ENCODE data around the gene OR51B4. TPM values are rescaled to one million over a fixed set of nuclear protein-coding genes. Genes with fewer than 3 reads are reported as not detected.
"Not testable (repeated sequence)": the region's sequence is repeated elsewhere in the genome, so short reads cannot be mapped to it uniquely, and the experiment has no call there.

Gene OR51B4, protein sequence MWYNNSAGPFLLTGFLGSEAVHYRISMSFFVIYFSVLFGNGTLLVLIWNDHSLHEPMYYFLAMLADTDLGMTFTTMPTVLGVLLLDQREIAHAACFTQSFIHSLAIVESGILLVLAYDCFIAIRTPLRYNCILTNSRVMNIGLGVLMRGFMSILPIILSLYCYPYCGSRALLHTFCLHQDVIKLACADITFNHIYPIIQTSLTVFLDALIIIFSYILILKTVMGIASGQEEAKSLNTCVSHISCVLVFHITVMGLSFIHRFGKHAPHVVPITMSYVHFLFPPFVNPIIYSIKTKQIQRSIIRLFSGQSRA
- not detected for polyA plus RNA-seq

DNA sequence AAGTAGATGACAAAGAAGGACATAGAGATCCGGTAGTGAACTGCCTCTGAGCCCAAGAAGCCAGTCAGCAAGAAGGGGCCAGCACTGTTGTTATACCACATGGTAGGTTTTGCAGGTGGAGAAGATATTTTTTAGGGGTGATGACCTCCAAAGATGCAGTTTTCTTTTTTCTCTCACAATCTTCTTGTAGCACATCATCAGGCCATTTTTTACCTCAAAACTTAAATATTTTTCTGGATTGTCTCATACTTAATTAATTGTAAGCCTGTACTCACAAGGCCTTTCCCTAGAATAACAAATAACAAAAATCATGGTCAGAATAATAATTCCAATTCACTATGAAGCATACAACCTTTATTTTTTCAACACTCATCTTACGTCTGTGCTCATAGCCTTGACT, at the start of gene OR51B4:
TSS of gene OR51B4 (minus strand) at position 101 of the 400 bp plus-strand sequence. CDS start at position 101, 0 bp downstream.
- Mint-ChIP-seq H3K9me3 (no peaks in the 10 kb centered on the region), H3K36me3 (no peaks in the 10 kb centered on the region), H3K27ac (no peak within 1 kb of the TSS), H3K4me1 (no peaks in the 10 kb centered on the region), H3K27me3 (peaks cover 1% of the 10 kb centered on the region), H3K4me3 (no peak within 1 kb of the TSS)

DNA sequence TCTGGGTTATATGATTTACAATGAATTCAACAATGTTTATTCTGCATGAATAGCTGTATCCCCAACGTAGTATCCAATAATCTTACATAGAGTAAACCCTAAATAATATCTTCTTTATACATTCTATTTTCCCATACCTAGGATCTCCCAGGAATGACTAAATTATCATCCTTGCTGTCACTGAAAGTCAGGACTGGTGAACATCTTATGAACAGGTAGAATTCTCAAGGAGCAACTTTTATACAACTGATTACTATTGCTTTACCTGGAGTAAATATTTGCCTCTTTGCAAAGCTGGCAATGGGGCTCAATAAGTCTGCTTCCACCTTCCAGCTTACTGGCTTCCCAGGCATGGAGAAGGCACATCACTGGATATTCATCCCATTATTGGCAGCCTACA, 49.5 kb upstream of the OR51B4 start, which contains the start of gene OR51B6:
TSS of gene OR51B6 (plus strand) at position 301 of the 400 bp plus-strand sequence. CDS start at position 301, 0 bp downstream.
- peaks cover 1% of the 10 kb centered on the region for H3K27me3 Mint-ChIP-seq
- no peak within 1 kb of the TSS for H3K27ac Mint-ChIP-seq
- no peaks in the 10 kb centered on the region for H3K9me3 Mint-ChIP-seq
- no peaks in the 10 kb centered on the region for H3K36me3 Mint-ChIP-seq
- H3K4me1 Mint-ChIP-seq, result peaks cover 0 to 2% (median 0%) of the 10 kb centered on the region in 3 donors
- H3K4me3 Mint-ChIP-seq, result no peak within 1 kb of the TSS

DNA sequence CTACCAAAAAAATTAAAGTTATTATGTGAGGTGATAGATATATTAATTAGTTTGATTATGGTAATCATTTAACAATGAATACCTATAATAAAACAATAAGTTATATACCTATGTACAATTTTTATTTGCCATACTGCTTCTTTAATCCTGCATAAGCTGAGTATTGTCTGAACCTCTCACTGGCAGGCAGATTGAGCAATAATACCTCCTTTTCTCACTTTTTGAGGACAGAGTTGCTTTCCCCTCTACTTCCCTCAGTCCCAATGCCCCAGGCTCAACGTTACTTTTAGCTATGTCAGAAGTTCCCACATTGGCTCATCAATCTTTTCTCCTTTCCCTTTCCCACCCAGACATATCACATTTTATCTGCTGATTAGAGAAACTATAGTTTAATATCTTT, 47.8 kb upstream of the OR51B4 start:
- Mint-ChIP-seq H3K9me3 (no peaks in the 10 kb centered on the region), H3K27me3 (peaks cover 1% of the 10 kb centered on the region), H3K27ac (no peak overlapping the region), H3K4me1 (peaks cover 0 to 2% (median 0%) of the 10 kb centered on the region in 3 donors), H3K36me3 (no peaks in the 10 kb centered on the region), H3K4me3 (no peak overlapping the region)

DNA sequence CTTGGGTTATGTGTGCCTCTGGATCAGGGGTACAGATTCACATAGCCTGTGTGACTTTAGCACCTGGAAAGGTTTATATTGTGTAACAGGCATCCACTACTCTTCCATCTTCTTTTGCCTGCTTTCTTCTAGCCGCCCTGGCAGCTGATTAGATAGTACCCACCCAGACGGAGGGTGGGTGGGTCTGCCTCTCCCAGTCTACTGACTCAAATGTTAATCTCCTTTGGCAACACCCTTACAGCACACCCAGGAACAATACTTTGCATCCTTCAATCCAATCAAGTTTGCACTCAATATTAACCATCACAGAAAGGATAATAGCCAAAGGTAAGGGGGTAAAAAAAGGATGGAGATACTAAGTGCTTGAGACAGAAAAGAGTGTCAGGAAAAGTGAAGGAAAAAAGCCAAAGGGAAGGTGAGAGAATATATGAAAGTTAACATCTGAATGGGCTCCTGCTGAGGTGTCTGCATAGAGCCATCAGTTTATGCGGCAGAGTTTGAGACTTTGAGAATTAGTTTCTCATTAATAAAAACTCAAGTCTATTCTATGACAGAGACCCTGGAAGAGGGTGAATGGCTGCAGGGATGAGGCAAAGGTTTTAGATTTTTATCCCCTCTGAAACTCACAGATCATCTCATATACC, 46.9 kb upstream of the OR51B4 start:
- peaks cover 0 to 2% (median 0%) of the 10 kb centered on the region in 3 donors for H3K4me1 Mint-ChIP-seq
- H3K27me3 Mint-ChIP-seq, result peaks cover 3% of the 10 kb centered on the region
- H3K4me3 Mint-ChIP-seq, result no peak overlapping the region
- no peaks in the 10 kb centered on the region for H3K36me3 Mint-ChIP-seq
- H3K27ac Mint-ChIP-seq, result no peak overlapping the region
- H3K9me3 Mint-ChIP-seq, result no peaks in the 10 kb centered on the region

DNA sequence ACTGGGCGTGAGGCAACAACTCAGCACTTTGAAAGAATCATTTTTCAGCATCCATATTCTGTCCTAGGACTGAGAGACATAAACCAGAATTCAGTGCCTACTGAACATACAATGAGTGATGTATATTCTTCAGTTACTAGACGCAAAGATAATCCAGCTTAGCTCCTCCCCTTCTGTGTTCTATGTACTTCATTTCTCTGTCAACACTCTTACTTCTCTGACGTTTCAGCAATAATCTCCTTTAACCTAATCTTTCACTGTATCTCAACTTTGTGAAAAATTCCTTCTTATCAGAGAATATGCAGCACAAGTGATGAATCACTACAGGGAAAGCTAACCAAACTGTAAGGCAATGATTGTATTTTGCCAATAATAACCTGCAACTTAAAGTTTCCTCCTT, 44.1 kb upstream of the OR51B4 start:
- Mint-ChIP-seq H3K9me3 (no peaks in the 10 kb centered on the region), H3K4me3 (no peak overlapping the region), H3K27ac (no peak overlapping the region), H3K4me1 (no peaks in the 10 kb centered on the region), H3K27me3 (peaks cover 1% of the 10 kb centered on the region), H3K36me3 (no peaks in the 10 kb centered on the region)

DNA sequence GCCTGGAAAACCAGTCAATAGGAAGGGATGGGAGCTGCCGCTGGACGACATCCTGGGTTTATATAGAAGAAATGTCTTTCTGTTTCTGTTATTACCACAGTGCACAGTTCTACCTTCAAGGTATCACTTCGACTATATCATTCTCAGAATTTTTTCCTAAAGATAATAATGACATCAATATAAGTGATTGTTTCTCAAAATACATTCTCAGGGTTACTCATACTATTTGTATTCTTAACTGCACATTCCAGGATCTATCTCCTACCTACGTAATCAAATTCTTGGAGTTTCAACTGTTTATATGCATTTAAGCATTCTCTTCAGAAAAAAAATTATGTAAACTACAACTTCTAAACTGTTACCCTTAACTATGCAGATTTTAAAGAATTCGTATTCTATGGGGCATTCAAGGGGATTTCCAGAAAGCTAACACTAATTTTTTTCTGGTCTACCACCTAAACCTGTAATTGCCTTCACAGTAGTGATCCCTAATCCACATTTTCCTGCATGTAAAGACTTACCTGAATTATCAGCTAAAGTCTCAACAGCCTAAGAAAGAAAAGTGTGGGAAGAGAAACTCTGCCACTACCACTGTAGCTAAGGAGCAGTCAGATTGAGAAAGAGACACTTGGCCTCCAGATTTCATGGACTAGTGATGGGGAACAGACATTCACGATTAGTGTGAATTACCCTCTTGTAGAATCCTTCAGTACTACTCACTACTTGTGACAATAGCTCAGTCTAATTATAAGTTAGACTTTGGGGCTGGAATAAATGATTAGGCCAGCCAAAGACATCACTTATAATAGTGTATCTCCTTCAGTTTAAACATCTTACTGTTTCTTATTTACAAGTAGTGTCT, 42.0 kb upstream of the OR51B4 start, which contains the start of gene OR51B5:
TSS of gene OR51B5 (minus strand) at position 51 of the 862 bp plus-strand sequence. CDS start at position 51, 0 bp downstream.
- Mint-ChIP-seq H3K4me3 (no peak within 1 kb of the TSS), H3K4me1 (no peaks in the 10 kb centered on the region), H3K9me3 (no peaks in the 10 kb centered on the region), H3K36me3 (no peaks in the 10 kb centered on the region), H3K27me3 (peaks cover 1% of the 10 kb centered on the region), H3K27ac (no peak within 1 kb of the TSS)

DNA sequence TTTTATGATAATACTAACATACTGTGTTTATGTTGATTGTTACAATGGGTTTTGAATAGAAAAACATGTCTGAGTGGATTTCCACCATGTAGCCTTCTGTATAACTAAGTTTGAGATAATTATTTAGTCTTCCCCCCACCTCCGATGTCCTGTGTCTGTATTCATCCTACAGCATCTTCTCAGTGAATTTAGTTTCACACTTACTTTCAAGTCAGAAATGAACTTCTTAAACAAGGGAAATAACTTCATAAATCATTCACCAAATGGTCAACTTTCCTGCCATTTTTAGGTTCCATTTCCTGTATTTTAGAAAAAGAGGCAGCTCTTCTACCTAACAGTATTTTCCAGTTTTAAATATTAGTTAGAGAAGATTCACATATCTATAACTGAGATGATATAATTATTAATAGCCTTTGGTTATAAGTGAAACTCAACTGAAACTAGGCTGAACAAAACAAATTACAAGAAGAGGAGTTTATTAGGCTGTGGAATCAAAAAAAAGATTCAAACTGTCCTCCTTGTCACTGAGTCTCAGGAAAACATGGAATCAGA, 38.1 kb upstream of the OR51B4 start:
- H3K27me3 Mint-ChIP-seq, result peaks cover 4% of the 10 kb centered on the region
- no peaks in the 10 kb centered on the region for H3K36me3 Mint-ChIP-seq
- no peak overlapping the region for H3K27ac Mint-ChIP-seq
- H3K4me3 Mint-ChIP-seq, result no peak overlapping the region
- H3K9me3 Mint-ChIP-seq, result no peaks in the 10 kb centered on the region
- H3K4me1 Mint-ChIP-seq, result no peaks in the 10 kb centered on the region

DNA sequence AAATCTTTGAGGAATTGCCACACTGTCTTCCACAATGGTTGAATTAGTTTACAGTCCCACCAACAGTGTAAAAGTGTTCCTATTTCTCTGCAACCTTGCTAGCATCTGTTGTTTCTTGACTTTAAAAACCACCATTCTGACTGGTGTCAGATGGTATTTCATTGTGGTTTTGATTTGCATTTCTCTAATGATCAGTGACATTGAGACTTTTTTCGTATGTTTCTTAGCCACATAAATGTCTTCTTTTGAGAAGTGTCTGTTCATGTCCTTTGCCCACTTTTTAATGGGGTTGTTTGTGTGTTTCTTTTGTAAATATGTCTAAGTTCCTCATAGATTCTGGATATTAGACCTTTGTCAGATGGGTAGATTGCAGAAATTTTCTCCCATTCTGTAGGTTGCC, 35.5 kb upstream of the OR51B4 start:
- not testable (repeated sequence) for H3K27ac Mint-ChIP-seq, H3K27me3 Mint-ChIP-seq, H3K36me3 Mint-ChIP-seq, H3K4me3 Mint-ChIP-seq, H3K4me1 Mint-ChIP-seq, H3K9me3 Mint-ChIP-seq

DNA sequence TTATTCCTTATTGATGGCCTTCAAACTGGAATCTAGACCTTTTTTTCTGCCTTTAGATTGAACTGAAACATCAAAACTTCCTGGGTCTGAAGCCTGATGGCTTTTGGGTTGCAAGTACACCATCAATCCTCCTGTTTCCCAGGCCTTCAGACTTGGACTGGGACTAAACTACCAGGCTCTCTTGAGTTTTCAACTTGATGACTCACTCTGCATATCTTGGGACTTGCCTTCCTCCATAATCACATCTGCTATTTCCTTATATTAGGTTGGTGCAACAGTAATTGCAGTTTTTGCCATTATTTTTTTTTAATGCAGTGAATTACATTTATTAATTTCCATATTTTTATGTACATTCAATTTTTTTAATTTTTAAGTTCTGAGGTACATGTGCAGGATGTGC, 34.6 kb upstream of the OR51B4 start:
- H3K27me3 Mint-ChIP-seq, result peaks cover 3% of the 10 kb centered on the region
- no peaks in the 10 kb centered on the region for H3K9me3 Mint-ChIP-seq
- no peaks in the 10 kb centered on the region for H3K4me1 Mint-ChIP-seq
- no peaks in the 10 kb centered on the region for H3K36me3 Mint-ChIP-seq
- H3K4me3 Mint-ChIP-seq, result no peak overlapping the region
- H3K27ac Mint-ChIP-seq, result no peak overlapping the region

DNA sequence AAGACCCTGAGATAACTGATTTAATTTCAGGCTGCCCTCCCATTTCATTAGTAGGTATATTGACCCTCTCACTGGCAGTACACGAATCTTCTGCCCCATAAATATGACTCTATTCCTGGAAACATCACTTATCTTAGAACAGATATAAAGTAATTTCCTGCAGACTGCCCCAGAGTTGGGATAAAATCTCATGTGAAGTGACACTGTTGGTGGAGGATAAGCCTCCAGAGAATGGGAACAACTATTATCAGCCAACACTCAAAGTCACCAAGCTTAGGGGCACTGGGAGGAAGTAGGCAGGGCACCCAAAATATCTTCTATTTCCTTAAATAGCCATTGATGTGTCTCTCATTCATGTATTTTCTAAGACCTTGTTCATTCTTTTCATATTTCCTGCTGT, 33.4 kb upstream of the OR51B4 start:
- H3K4me1 Mint-ChIP-seq, result no peaks in the 10 kb centered on the region
- no peak overlapping the region for H3K4me3 Mint-ChIP-seq
- H3K27me3 Mint-ChIP-seq, result peaks cover 3% of the 10 kb centered on the region
- no peaks in the 10 kb centered on the region for H3K9me3 Mint-ChIP-seq
- no peaks in the 10 kb centered on the region for H3K36me3 Mint-ChIP-seq
- no peak overlapping the region for H3K27ac Mint-ChIP-seq

DNA sequence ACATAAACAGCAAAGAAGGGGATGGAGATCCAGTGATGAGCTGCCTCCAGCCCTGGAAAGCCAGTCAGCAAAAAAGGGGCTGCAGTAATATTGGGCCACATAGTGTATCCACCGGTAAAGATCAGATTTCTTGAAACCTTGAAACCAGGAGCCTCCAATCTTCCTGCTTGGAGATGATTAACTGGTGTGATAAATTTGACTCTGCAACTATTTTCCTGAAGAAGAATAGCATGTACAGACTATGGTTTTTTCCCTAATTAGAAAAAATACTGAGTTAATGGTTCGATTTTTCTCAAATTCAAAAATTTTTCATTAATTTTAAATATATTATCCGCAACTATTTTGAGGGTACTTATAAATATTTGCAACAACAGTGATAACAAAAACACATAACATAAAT, 22.5 kb upstream of the OR51B4 start, which contains the start of gene OR51B2:
TSS of gene OR51B2 (minus strand) at position 101 of the 400 bp plus-strand sequence. CDS start at position 101, 0 bp downstream.
- no peaks in the 10 kb centered on the region for H3K36me3 Mint-ChIP-seq
- H3K27me3 Mint-ChIP-seq, result no peaks in the 10 kb centered on the region
- H3K4me1 Mint-ChIP-seq, result no peaks in the 10 kb centered on the region
- no peak within 1 kb of the TSS for H3K4me3 Mint-ChIP-seq
- H3K27ac Mint-ChIP-seq, result no peak within 1 kb of the TSS
- peaks cover 0 to 3% (median 2%) of the 10 kb centered on the region in 3 donors for H3K9me3 Mint-ChIP-seq

DNA sequence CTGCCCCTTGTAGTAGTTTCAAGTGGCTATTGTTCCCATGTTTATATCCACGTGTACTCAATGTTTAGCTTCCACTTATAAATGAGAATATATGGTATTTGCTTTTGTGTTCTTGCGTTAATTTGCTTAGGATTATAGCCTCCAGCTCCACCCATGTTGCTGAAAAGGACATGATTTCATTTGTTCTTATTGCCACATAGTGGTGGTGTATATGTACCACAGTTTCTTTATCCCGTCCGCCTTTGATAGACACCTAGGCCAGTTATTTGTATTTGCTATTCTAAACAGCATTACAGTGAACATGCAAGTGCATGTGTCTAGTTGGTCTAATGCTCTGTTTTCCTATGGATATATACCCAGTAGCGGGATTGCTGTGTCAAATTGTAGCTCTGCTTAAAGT, 15.5 kb upstream of the OR51B4 start:
- Mint-ChIP-seq H3K4me1 (no peaks in the 10 kb centered on the region), H3K4me3 (no peak overlapping the region), H3K27me3 (no peaks in the 10 kb centered on the region), H3K36me3 (peaks cover 2% of the 10 kb centered on the region), H3K27ac (no peak overlapping the region), H3K9me3 (peaks cover 0 to 3% (median 1%) of the 10 kb centered on the region in 3 donors)

DNA sequence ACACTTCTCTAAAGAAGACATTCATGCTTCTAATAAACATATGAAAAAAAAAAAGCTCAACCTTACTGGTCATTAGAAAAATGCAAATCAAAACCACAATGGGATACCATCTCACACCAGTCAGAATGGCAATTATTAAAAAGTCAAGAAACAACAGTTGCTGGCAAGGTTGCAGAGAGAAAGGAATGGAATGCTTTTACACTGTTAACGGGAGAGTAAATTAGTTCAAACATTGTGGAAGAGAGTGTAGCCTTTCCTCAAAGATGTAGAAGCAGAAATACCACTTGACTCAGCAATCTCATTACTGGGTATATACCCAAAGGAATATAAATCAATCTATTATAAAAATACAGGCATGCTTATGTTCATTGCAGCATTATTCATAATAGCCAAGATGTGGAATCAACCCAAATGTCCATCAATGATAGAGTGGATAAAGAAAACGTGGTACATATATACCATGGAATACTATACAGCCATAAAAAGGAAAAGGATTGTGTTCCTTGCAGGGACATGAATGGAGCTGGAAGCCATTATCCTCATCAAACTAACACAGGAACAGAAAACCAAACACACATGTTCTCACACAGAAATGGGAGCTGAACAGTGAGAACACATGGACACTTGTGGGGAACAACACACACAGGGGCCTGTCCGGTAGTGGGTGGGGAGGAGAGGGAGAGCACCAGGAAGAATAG, 11.7 kb upstream of the OR51B4 start:
- not testable (repeated sequence) for H3K9me3 Mint-ChIP-seq, H3K27ac Mint-ChIP-seq

DNA sequence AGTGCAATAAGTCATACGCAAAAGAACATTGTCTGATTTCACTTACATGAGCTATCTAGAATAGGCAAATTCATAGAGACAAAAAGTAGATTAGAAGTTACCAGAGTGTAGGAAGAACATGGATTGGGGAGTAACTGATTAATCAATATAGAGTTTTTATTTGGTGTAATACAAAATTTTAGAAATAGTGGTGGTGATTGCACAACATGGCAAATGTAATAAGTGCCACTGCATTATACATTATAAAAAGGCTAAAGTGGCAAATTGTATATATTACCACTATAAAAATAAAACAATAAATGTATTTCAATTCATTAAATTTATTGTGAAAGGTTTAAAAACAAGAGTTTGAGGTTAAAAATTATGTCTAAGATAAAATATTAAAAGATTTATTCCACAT, 8.7 kb upstream of the OR51B4 start:
- H3K4me1 Mint-ChIP-seq, result no peaks in the 10 kb centered on the region
- H3K36me3 Mint-ChIP-seq, result no peaks in the 10 kb centered on the region
- no peak overlapping the region for H3K27ac Mint-ChIP-seq
- H3K27me3 Mint-ChIP-seq, result peaks cover 2% of the 10 kb centered on the region
- no peak overlapping the region for H3K4me3 Mint-ChIP-seq
- H3K9me3 Mint-ChIP-seq, result peaks cover 0 to 1% (median 0%) of the 10 kb centered on the region in 3 donors

More for the DNA sequence above, 11.7 kb upstream of the OR51B4 start:
- not testable (repeated sequence) for H3K4me1 Mint-ChIP-seq, H3K27me3 Mint-ChIP-seq, H3K4me3 Mint-ChIP-seq, H3K36me3 Mint-ChIP-seq
